Neural cell (in vitro differentiated cells): Measurements from ENCODE around the gene G6PC3. TPM values are rescaled to one million over a fixed set of nuclear protein-coding genes. Genes with fewer than 3 reads are reported as not detected.

ENCODE experiments used
- H2AFZ ChIP-seq: fragments of 200-600, 300-800 bp; sonication (generic), shearing (Covaris generic); 2 replicates; pipeline ENCODE4 v1.6.0; 2014; ENCODE audit warnings: low read depth, mild to moderate bottlenecking, antibody characterized with exemption, low read length, moderate library complexity
- H3F3A ChIP-seq: fragments of 200-600 bp; shearing (Covaris generic); 2 replicates; pipeline ENCODE4 v1.6.1; 2016; ENCODE audit warnings: mild to moderate bottlenecking, moderate library complexity, mixed read lengths, antibody characterized with exemption, low read length; ENCODE audit not compliant: insufficient read depth, poor library complexity, severe bottlenecking
- H3K27ac ChIP-seq: fragments of 200-600, 300-800 bp; sonication (generic), shearing (Covaris generic); 2 replicates; pipeline ENCODE4 v1.5.1; 2014; ENCODE audit warnings: mild to moderate bottlenecking, low read length, moderate library complexity
- H3K27me3 ChIP-seq: fragments of 300-800, 200-600 bp; sonication (generic), shearing (Covaris generic); 2 replicates; pipeline ENCODE4 v1.6.0; 2014; ENCODE audit warnings: mild to moderate bottlenecking, low read depth, low read length, moderate library complexity; ENCODE audit not compliant: insufficient read depth
- H3K36me3 ChIP-seq: fragments of 300-800, 200-600 bp; sonication (generic), shearing (Covaris generic); 2 replicates; pipeline ENCODE4 v1.5.1; 2014; ENCODE audit warnings: mild to moderate bottlenecking, antibody characterized with exemption, low read length, moderate library complexity; ENCODE audit not compliant: insufficient read depth
- H3K4me2 ChIP-seq: fragments of 300-800, 200-600 bp; sonication (generic), shearing (Covaris generic); 2 replicates; pipeline ENCODE4 v1.6.0; 2014; ENCODE audit warnings: mild to moderate bottlenecking, low read length
- H3K4me3 ChIP-seq: fragments of 300-800, 200-600 bp; sonication (generic), shearing (Covaris generic); 2 replicates; pipeline ENCODE4 v1.5.1; 2014; ENCODE audit warnings: mild to moderate bottlenecking, low read length, moderate library complexity
- H3K79me2 ChIP-seq: fragments of 200-600 bp; shearing (Covaris generic); replicated peaks from 2 replicates; pipeline ENCODE4 v1.6.0; 2014; ENCODE audit warnings: mild to moderate bottlenecking, low read length, moderate library complexity; ENCODE audit not compliant: insufficient read depth
- H3K9ac ChIP-seq: fragments of 300-800, 200-600 bp; sonication (generic), shearing (Covaris generic); 2 replicates; pipeline ENCODE4 v1.6.1; 2016; ENCODE audit warnings: mild to moderate bottlenecking, low read length, mixed read lengths
- H3K9me2 ChIP-seq: fragments of 200-600 bp; shearing (Covaris generic); 2 replicates; pipeline ENCODE4 v1.6.1; 2016; ENCODE audit warnings: mild to moderate bottlenecking, low read length, mixed read lengths; ENCODE audit not compliant: insufficient read depth
- H3K9me3 ChIP-seq: fragments of 200-600, 300-800 bp; sonication (generic), shearing (Covaris generic); 2 replicates; pipeline ENCODE4 v1.6.1; 2016; ENCODE audit warnings: mild to moderate bottlenecking, mixed run types, low read length, moderate library complexity, mixed read lengths
- H4K20me1 ChIP-seq: fragments of 200-600 bp; shearing (Covaris generic); 2 replicates; pipeline ENCODE4 v1.6.1; 2016; ENCODE audit warnings: mild to moderate bottlenecking, mixed run types; ENCODE audit not compliant: insufficient read depth
- CTCF ChIP-seq: fragments of 450-650 bp; IDR thresholded peaks from 2 replicates; pipeline ENCODE4 v1.5.1; 2014; ENCODE audit warnings: antibody characterized with exemption, mild to moderate bottlenecking, moderate library complexity; ENCODE audit not compliant: poor library complexity, severe bottlenecking
- EP300 ChIP-seq: fragments of 450-650 bp; conservative IDR thresholded peaks from 2 replicates; pipeline ENCODE4 v1.6.1; 2014; ENCODE audit warnings: antibody characterized with exemption, mild to moderate bottlenecking, moderate library complexity; ENCODE audit not compliant: poor library complexity, severe bottlenecking
- EZH2 ChIP-seq: fragments of 200-600, 300-800 bp; shearing (Covaris generic), sonication (generic); IDR thresholded peaks from 2 replicates; pipeline ENCODE4 v1.6.1; 2014; ENCODE audit warnings: antibody characterized with exemption, low read length, borderline replicate concordance, mild to moderate bottlenecking; ENCODE audit not compliant: insufficient read depth, poor library complexity, severe bottlenecking
- MXI1 ChIP-seq: fragments of 450-650 bp; conservative IDR thresholded peaks from 2 replicates; pipeline ENCODE4 v1.6.1; 2014; ENCODE audit warnings: antibody characterized with exemption, mild to moderate bottlenecking; ENCODE audit not compliant: poor library complexity, severe bottlenecking
- POLR2AphosphoS5 ChIP-seq: IDR thresholded peaks from 2 replicates; pipeline ENCODE4 v1.6.1; 2012
- RAD21 ChIP-seq: fragments of 450-650 bp; conservative IDR thresholded peaks from 2 replicates; pipeline ENCODE4 v1.6.1; 2014; ENCODE audit warnings: antibody characterized with exemption, mild to moderate bottlenecking, moderate library complexity
- REST ChIP-seq: IDR thresholded peaks from 2 replicates; pipeline ENCODE4 v1.6.1; 2012; ENCODE audit warnings: borderline replicate concordance
- SMC3 ChIP-seq: fragments of 450-650 bp; conservative IDR thresholded peaks from 2 replicates; pipeline ENCODE4 v1.6.1; 2014; ENCODE audit warnings: antibody characterized with exemption, mild to moderate bottlenecking, moderate library complexity; ENCODE audit not compliant: poor library complexity
- TAF1 ChIP-seq: IDR thresholded peaks from 2 replicates; pipeline ENCODE4 v1.6.1; 2012; ENCODE audit warnings: low read depth
- polyA plus RNA-seq: library from polyadenylated mRNA; depleted of rRNA; stranded (reverse); fragments of >200 nt; gene quantifications from 2 replicates; pipeline ENCODE4 v1.2.3, GENCODE V29; 2014

G6PC3 gene
- polyA plus RNA-seq, 1 donor from 2014 or later = 10.8 TPM

DNA sequence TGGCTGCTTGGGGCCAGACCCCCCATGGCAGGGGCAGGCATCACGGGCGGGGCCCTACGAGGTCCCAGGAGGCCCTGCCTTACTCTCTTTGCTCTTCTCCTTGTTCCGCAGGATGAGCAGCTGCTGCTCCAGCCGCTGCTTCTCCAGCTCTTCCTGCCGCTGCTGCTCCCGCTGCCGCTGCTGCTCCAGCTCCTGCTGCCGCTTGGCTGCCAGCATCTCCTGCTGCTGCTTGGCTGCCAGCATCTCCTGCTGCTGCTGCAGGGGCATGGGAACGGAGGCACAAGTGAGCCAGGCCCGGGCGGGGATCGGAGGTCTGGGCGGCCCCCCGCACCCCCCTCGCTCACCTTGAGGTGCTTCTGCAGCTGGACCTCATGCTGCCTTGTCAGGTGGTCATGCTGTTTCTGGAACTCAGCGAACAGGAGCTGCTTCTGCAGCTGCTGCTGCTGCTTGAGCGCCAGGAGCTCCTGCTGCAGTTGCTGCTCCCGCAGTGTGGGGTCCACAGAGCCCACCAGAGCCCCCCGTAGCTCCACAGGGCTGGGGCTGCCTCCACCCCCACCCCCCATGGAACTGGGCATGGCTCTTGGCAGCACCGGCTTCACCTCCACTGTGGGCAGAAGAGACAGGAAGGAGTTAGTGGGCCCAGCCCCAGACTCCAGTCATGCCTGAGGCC is 22.8 kb downstream of the G6PC3 start:
- H3K4me3 ChIP-seq = no peak overlapping the region
- H3K36me3 ChIP-seq = no peaks in the 10 kb centered on the region
- no peaks in the 10 kb centered on the region for H3K9me2 ChIP-seq

More for the DNA sequence above, 22.8 kb downstream of the G6PC3 start:
- H3K4me2 ChIP-seq = no peak overlapping the region
- H3F3A ChIP-seq = no peaks in the 10 kb centered on the region
- no peaks in the 10 kb centered on the region for H3K9me3 ChIP-seq
- TF ChIP-seq TAF1 (no peak), POLR2AphosphoS5 (no peak), EP300 (no peak), RAD21 (no peak), EZH2 (no peak), CTCF (no peak), MXI1 (no peak), REST (no peak), SMC3 (no peak)
- H3K27me3 ChIP-seq = no peaks in the 10 kb centered on the region
- no peak overlapping the region for H3K27ac ChIP-seq
- H2AFZ ChIP-seq = no peak overlapping the region
- H3K9ac ChIP-seq = no peak overlapping the region
- H4K20me1 ChIP-seq = no peaks in the 10 kb centered on the region
- H3K79me2 ChIP-seq = no peaks in the 10 kb centered on the region
